ENCODE results near the gene PLA2G2C.

- no peak for TF ChIP-seq CTCF (IDR thresholded peaks at IDR 0.05 in 4 of 5, conservative IDR thresholded peaks at IDR 0.05 in 1 of 5)
- TF ChIP-seq POLR2A (IDR thresholded peaks at IDR 0.05): no peak
Measured at GRCh38 chr1:20166051-20166450, 20.3 kb downstream of the PLA2G2C start.

All from gastrocnemius medialis (tissue), 4 donors.